Testis (tissue), 3 donors: ENCODE measurements around the gene GNAT1. TPM values are rescaled to one million over a fixed set of nuclear protein-coding genes. Genes with fewer than 3 reads are reported as not detected.

ENCODE experiments used
- DNase-seq: peaks from one replicate; pipeline ENCODE4 v3.0.0-alpha.2; 2019
- H3K27ac ChIP-seq, 2 donors: fragments of 200-600 bp; sonication (generic); one replicate each; pipeline ENCODE4 v1.5.1; 2019
- H3K27me3 ChIP-seq: fragments of 200-600 bp; sonication (generic); one replicate; pipeline ENCODE4 v1.5.1; 2019
- H3K36me3 ChIP-seq: fragments of 200-600 bp; sonication (generic); one replicate; pipeline ENCODE4 v1.5.1; 2017; ENCODE audit warnings: low read depth; ENCODE audit errors: missing control alignments
- H3K4me1 ChIP-seq: fragments of 200-600 bp; sonication (generic); one replicate; pipeline ENCODE4 v1.5.1; 2019
- H3K4me3 ChIP-seq, 2 donors: fragments of 200-600 bp; sonication (generic); one replicate each; pipeline ENCODE4 v1.5.1; 2017 to 2019
- H3K9me3 ChIP-seq: fragments of 200-600 bp; sonication (generic); one replicate; pipeline ENCODE4 v1.5.1; 2017
- CTCF ChIP-seq, 3 experiments: fragments of 450-650 bp in 2 of 3; fragments of 200-600 bp in 1 of 3; sonication (generic) in 1 of 3; IDR thresholded peaks; one replicate each; pipeline ENCODE4 v1.5.1; 2016 to 2019; ENCODE audit warnings: antibody characterized with exemption in 3 of 3, mild to moderate bottlenecking in 2 of 3, moderate library complexity in 1 of 3
- POLR2A ChIP-seq: fragments of 450-650 bp; IDR thresholded peaks from one replicate; pipeline ENCODE4 v1.6.1; 2017; ENCODE audit warnings: antibody characterized with exemption, mild to moderate bottlenecking, moderate library complexity
- whole genome bisulfite sequencing, 2 donors: methylation state at CpG; one replicate each; pipeline ENCODE4 v1.1.5; 2018; 5-methylcytosine and 5-hydroxymethylcytosine counted together
- intact Hi-C: fragments of 100-400 bp; cut with DNase I; formaldehyde crosslinking; loops from one replicate; pipeline ENCODE4 v1.15.1; 2023; ENCODE audit warnings: low total_unique reads
- polyA plus RNA-seq: library from polyadenylated mRNA; stranded (reverse); fragments of 350-450 nt; fragmentation: Illumina TruSeq; extraction: RNeasy Lipid Tissue Mini Kit (QIAGEN cat#74804); gene quantifications from one replicate; pipeline ENCODE4 v1.2.3, GENCODE V29; 2014; ENCODE audit warnings: low read depth, low replicate concordance; ENCODE audit not compliant: insufficient read depth
- total RNA-seq, 2 donors: library from RNA; depleted of rRNA; stranded (reverse); fragments of >200 nt; gene quantifications; one replicate each; pipeline ENCODE4 v1.2.3, GENCODE V29; 2016

Gene GNAT1
- total and polyA plus RNA-seq, 3 donors from 2014 or later, result 0.93 to 2.3 (median 1.2) TPM

- 91% methylated on average over 11 of the region's 11 CpGs; no CpG with 5 or more reads in 1 of the 2 donors for whole genome bisulfite sequencing, 2 donors
- TF ChIP-seq CTCF (IDR thresholded peaks at IDR 0.05), result no peak
- TF ChIP-seq POLR2A, result no peak
Measured at GRCh38 chr3:50169232-50169832, 22.1 kb upstream of the GNAT1 start.

GRCh38 chr3:50169858-50170257 is 21.6 kb upstream of the GNAT1 start:
- intact Hi-C loops, result no loop called here
- WGBS, 2 donors, result 83% methylated on average over 1 of the region's 1 CpG; no CpG with 5 or more reads in 1 of the 2 donors

More at GRCh38 chr3:50169232-50169832, 22.1 kb upstream of the GNAT1 start:
- H3K4me3 ChIP-seq, result no peak overlapping the region
- no peak overlapping the region for H3K27ac ChIP-seq
- no peak for DNase-seq
- H3K9me3 ChIP-seq, result no peaks in the 10 kb centered on the region
- intact Hi-C loops, result no loop called here
- H3K36me3 ChIP-seq, result no peaks in the 10 kb centered on the region
- H3K4me1 ChIP-seq, result peaks cover 20% of the 10 kb centered on the region
- no peaks in the 10 kb centered on the region for H3K27me3 ChIP-seq

GRCh38 chr3:50170689-50171088 is 20.7 kb upstream of the GNAT1 start:
- H3K27ac ChIP-seq, result no peak overlapping the region
- H3K9me3 ChIP-seq, result no peaks in the 10 kb centered on the region
- TF ChIP-seq CTCF (IDR thresholded peaks at IDR 0.05), result no peak
- TF ChIP-seq POLR2A, result no peak
- peaks cover 12% of the 10 kb centered on the region for H3K4me1 ChIP-seq
- intact Hi-C loops, result no loop called here
- no peak for DNase-seq
- H3K27me3 ChIP-seq, result no peaks in the 10 kb centered on the region
- no peaks in the 10 kb centered on the region for H3K36me3 ChIP-seq
- H3K4me3 ChIP-seq, result no peak overlapping the region
- 71 to 84% methylated on average over 9 to 10 of the region's 10 CpGs for WGBS, 2 donors

More at GRCh38 chr3:50169858-50170257, 21.6 kb upstream of the GNAT1 start:
- Histone ChIP-seq H3K36me3 (no peaks in the 10 kb centered on the region), H3K27me3 (no peaks in the 10 kb centered on the region), H3K4me1 (peaks cover 19% of the 10 kb centered on the region), H3K9me3 (no peaks in the 10 kb centered on the region), H3K4me3 (no peak overlapping the region), H3K27ac (no peak overlapping the region)
- TF ChIP-seq POLR2A, result no peak
- TF ChIP-seq CTCF (IDR thresholded peaks at IDR 0.05), result no peak
- DNase-seq, result no peak

- Histone ChIP-seq H3K4me3 (no peak overlapping the region), H3K9me3 (no peaks in the 10 kb centered on the region), H3K4me1 (peaks cover 1% of the 10 kb centered on the region), H3K27ac (no peak overlapping the region), H3K36me3 (no peaks in the 10 kb centered on the region), H3K27me3 (no peaks in the 10 kb centered on the region)
- intact Hi-C loops, result no loop called here
- TF ChIP-seq POLR2A (no peak), CTCF (IDR thresholded peaks at IDR 0.05) (no peak)
- WGBS, 2 donors, result 85 to 100% methylated on average over 6 to 20 of the region's 21 CpGs
- no peak for DNase-seq
Measured at GRCh38 chr3:50171540-50172301, 19.7 kb upstream of the GNAT1 start.
